H1 (cell line): ENCODE measurements around the gene SCN8A. TPM values are rescaled to one million over a fixed set of nuclear protein-coding genes. Genes with fewer than 3 reads are reported as not detected.
A peak's percentile ranks its signal among the peaks of the same experiment; 100 is the strongest.

Experiments used
- CTCF ChIA-PET: fragments of 300-600 bp; sonication (Branson Sonifier 250); formaldehyde crosslinking; loops from one replicate; lab custom pipeline; 2021; ENCODE audit not compliant: partially characterized antibody; lab: Charles Lee
- POLR2A ChIA-PET: fragments of 300-600 bp; sonication (Branson Sonifier 250); formaldehyde crosslinking; loops from one replicate; lab custom pipeline; 2021; ENCODE audit warnings: inconsistent platforms; ENCODE audit not compliant: partially characterized antibody; lab: Charles Lee
- DNase-seq, 2 experiments: peaks; one replicate each; pipeline versions ENCODE4 v3.0.0 to v3.0.0-alpha.2; 2010 to 2022; ENCODE audit warnings: low spot score in 2 of 2, low read depth in 1 of 2, mixed read lengths in 1 of 2
- FAIRE-seq: peaks from 2 replicates; lab custom pipeline; 2011; peaks lifted over from hg19 to GRCh38; lab: Jason Lieb, UNC
- H2AFZ ChIP-seq: 2 replicates; pipeline ENCODE4 v1.8.1; 2012; ENCODE audit warnings: low read length, inconsistent platforms
- H2AK5ac ChIP-seq: 2 replicates; pipeline ENCODE4 v1.6.1; 2013; ENCODE audit warnings: low read depth, low read length
- H2BK120ac ChIP-seq: replicated peaks from 2 replicates; pipeline ENCODE3; 2013; ENCODE audit warnings: low read depth, low read length, inconsistent platforms
- H2BK12ac ChIP-seq: 2 replicates; pipeline ENCODE4 v1.6.1; 2013; ENCODE audit warnings: low read depth, low read length
- H2BK15ac ChIP-seq: 2 replicates; pipeline ENCODE4 v1.6.1; 2013; ENCODE audit warnings: low read length
- H2BK20ac ChIP-seq: 2 replicates; pipeline ENCODE4 v1.6.1; 2013; ENCODE audit warnings: low read length
- H2BK5ac ChIP-seq: 2 replicates; pipeline ENCODE4 v1.6.1; 2013; ENCODE audit warnings: low read depth, low read length
- H3K14ac ChIP-seq: 2 replicates; pipeline ENCODE4 v1.6.1; 2013; ENCODE audit warnings: inconsistent platforms; ENCODE audit not compliant: insufficient read length
- H3K18ac ChIP-seq: 2 replicates; pipeline ENCODE4 v1.6.1; 2013; ENCODE audit warnings: low read length; ENCODE audit errors: extremely low read depth
- H3K23ac ChIP-seq: 2 replicates; pipeline ENCODE4 v1.6.1; 2013; ENCODE audit warnings: inconsistent platforms; ENCODE audit not compliant: insufficient read length
- H3K23me2 ChIP-seq: 2 replicates; pipeline ENCODE4 v1.6.1; 2013; ENCODE audit warnings: low read depth, low read length
- H3K27ac ChIP-seq: 2 replicates; pipeline ENCODE4 v1.6.1; 2011; ENCODE audit warnings: low read depth, low read length, inconsistent platforms
- H3K27me3 ChIP-seq, 4 experiments: replicated peaks in 1 of 4; 1 replicate in 1 of 4; 2 replicates in 3 of 4; pipeline versions ENCODE4 v1.6.1 to v1.8.1; 2011 to 2013; ENCODE audit warnings: low read length in 3 of 4, mild to moderate bottlenecking in 3 of 4, inconsistent platforms in 2 of 4, mixed read lengths in 2 of 4, moderate library complexity in 1 of 4; ENCODE audit not compliant: control insufficient read depth in 3 of 4, insufficient read depth in 3 of 4; ENCODE audit errors: extremely low read depth in 1 of 4
- H3K36me3 ChIP-seq, 4 experiments: 2 replicates each; pipeline versions ENCODE4 v1.6.1 to v1.8.1; 2011 to 2013; ENCODE audit warnings: mild to moderate bottlenecking in 4 of 4, low read length in 3 of 4, moderate library complexity in 2 of 4, control low read depth in 1 of 4, inconsistent platforms in 1 of 4; ENCODE audit not compliant: insufficient read depth in 4 of 4, control insufficient read depth in 2 of 4
- H3K4ac ChIP-seq: replicated peaks from 2 replicates; pipeline ENCODE3; 2013; ENCODE audit warnings: low read length, low read depth, mixed read lengths, inconsistent platforms; ENCODE audit not compliant: insufficient read length
- H3K4me1 ChIP-seq, 4 experiments: replicated peaks in 1 of 4; 1 replicate in 1 of 4; 2 replicates in 3 of 4; pipeline versions ENCODE4 v1.6.1 to v1.8.1; 2011 to 2013; ENCODE audit warnings: low read length in 3 of 4, inconsistent platforms in 2 of 4, mixed read lengths in 1 of 4; ENCODE audit not compliant: insufficient read depth in 4 of 4, control insufficient read depth in 3 of 4
- H3K4me2 ChIP-seq, 2 experiments: 2 replicates each; pipeline versions ENCODE4 v1.6.1 to v1.8.1; 2011 to 2013; ENCODE audit warnings: low read depth in 2 of 2, low read length in 2 of 2, control low read depth in 1 of 2, inconsistent platforms in 1 of 2, mild to moderate bottlenecking in 1 of 2; ENCODE audit not compliant: insufficient read depth in 1 of 2
- H3K4me3 ChIP-seq, 4 experiments: fragments of 200-600, 300-600 bp in 1 of 4; sonication (generic), shearing (Covaris generic), sonication (Bioruptor Twin) in 1 of 4; 2 replicates each; pipeline versions ENCODE4 v1.5.1 to v1.8.1; 2011 to 2016; ENCODE audit warnings: low read length in 4 of 4, low read depth in 3 of 4, control low read depth in 2 of 4, inconsistent platforms in 2 of 4, mild to moderate bottlenecking in 2 of 4, mixed read lengths in 1 of 4, moderate library complexity in 1 of 4; ENCODE audit not compliant: insufficient read depth in 2 of 4; ENCODE audit errors: extremely low read depth in 1 of 4
- H3K56ac ChIP-seq: replicated peaks from 2 replicates; pipeline ENCODE3; 2013; ENCODE audit warnings: low read depth, mild to moderate bottlenecking, mixed read lengths, low read length, inconsistent platforms; ENCODE audit not compliant: insufficient read length
- H3K79me1 ChIP-seq: 2 replicates; pipeline ENCODE4 v1.6.1; 2013; ENCODE audit warnings: low read depth, low read length, control low read depth
- H3K79me2 ChIP-seq, 2 experiments: 2 replicates each; pipeline versions ENCODE4 v1.6.1 to v1.8.1; 2012 to 2013; ENCODE audit warnings: low read length in 2 of 2, mild to moderate bottlenecking in 2 of 2, inconsistent platforms in 1 of 2; ENCODE audit not compliant: insufficient read depth in 2 of 2, control insufficient read depth in 1 of 2
- H3K9ac ChIP-seq, 4 experiments: replicated peaks in 1 of 4; 1 replicate in 1 of 4; 2 replicates in 3 of 4; pipeline versions ENCODE4 v1.6.1 to v1.8.1; 2011 to 2013; ENCODE audit warnings: low read depth in 3 of 4, low read length in 3 of 4, control low read depth in 2 of 4, mild to moderate bottlenecking in 2 of 4, moderate library complexity in 2 of 4, inconsistent platforms in 1 of 4; ENCODE audit errors: extremely low read depth in 1 of 4
- H3K9me3 ChIP-seq, 2 experiments: 2 replicates each; pipeline versions ENCODE4 v1.6.1 to v1.8.1; 2012 to 2013; ENCODE audit warnings: mild to moderate bottlenecking in 2 of 2, moderate library complexity in 2 of 2, control low read depth in 1 of 2, inconsistent platforms in 1 of 2, low read depth in 1 of 2, low read length in 1 of 2, mixed read lengths in 1 of 2; ENCODE audit not compliant: insufficient read depth in 2 of 2
- H4K20me1 ChIP-seq, 2 experiments: replicated peaks in 1 of 2; 2 replicates each; pipeline versions ENCODE3 to v1.8.1; 2011 to 2013; ENCODE audit warnings: inconsistent platforms in 2 of 2, low read length in 2 of 2, mild to moderate bottlenecking in 1 of 2; ENCODE audit not compliant: insufficient read depth in 2 of 2, control insufficient read depth in 1 of 2
- H4K5ac ChIP-seq: 2 replicates; pipeline ENCODE4 v1.6.1; 2013; ENCODE audit warnings: low read length, low read depth, mixed read lengths, inconsistent platforms; ENCODE audit not compliant: insufficient read length
- H4K8ac ChIP-seq: 2 replicates; pipeline ENCODE4 v1.8.0; 2013; ENCODE audit warnings: mild to moderate bottlenecking, moderate library complexity, low read length, inconsistent platforms; ENCODE audit not compliant: insufficient read depth; ENCODE audit errors: extremely low read depth
- H4K91ac ChIP-seq: replicated peaks from 2 replicates; pipeline ENCODE3; 2013; ENCODE audit warnings: low read length, mixed read lengths, inconsistent platforms; ENCODE audit not compliant: insufficient read length
- CBX5 ChIP-seq: fragments of 300-800, 300-1000 bp; sonication (generic); IDR thresholded peaks from 2 replicates; pipeline ENCODE4 v1.7.1; 2016; ENCODE audit warnings: antibody characterized with exemption, low read length, low read depth
- CTBP2 ChIP-seq: IDR thresholded peaks from 2 replicates; pipeline ENCODE4 v1.7.0; 2011; ENCODE audit warnings: borderline replicate concordance, mild to moderate bottlenecking, moderate library complexity, mixed read lengths, low read length; ENCODE audit not compliant: insufficient read depth, insufficient read length
- EGR1 ChIP-seq: IDR thresholded peaks from 2 replicates; pipeline ENCODE4 v1.6.1; 2011; ENCODE audit warnings: low read depth, low read length, borderline replicate concordance
- EP300 ChIP-seq, 2 experiments: IDR thresholded peaks; 1 replicate in 1 of 2; 2 replicates in 1 of 2; pipeline ENCODE4 v1.6.1; 2011 to 2012; ENCODE audit warnings: low read depth in 2 of 2, low read length in 2 of 2, mild to moderate bottlenecking in 2 of 2, borderline replicate concordance in 1 of 2, inconsistent platforms in 1 of 2, moderate library complexity in 1 of 2
- EZH2 ChIP-seq: fragments of 200-600 bp; sonication (generic); IDR thresholded peaks from 2 replicates; pipeline ENCODE4 v1.7.1; 2012; ENCODE audit warnings: low read depth, mild to moderate bottlenecking, moderate library complexity, low read length, inconsistent platforms; ENCODE audit not compliant: severe bottlenecking
- FOSL1 ChIP-seq: IDR thresholded peaks from 2 replicates; pipeline ENCODE4 v1.6.1; 2011; ENCODE audit warnings: mild to moderate bottlenecking, low read depth, low read length, moderate library complexity; ENCODE audit not compliant: insufficient read depth
- HDAC2 ChIP-seq, 2 experiments: fragments of 300-600 bp in 1 of 2; sonication (generic) in 1 of 2; IDR thresholded peaks; 2 replicates each; pipeline ENCODE4 v1.6.1; 2011 to 2012; ENCODE audit warnings: low read depth in 2 of 2, low read length in 2 of 2, mild to moderate bottlenecking in 2 of 2, moderate library complexity in 2 of 2, borderline replicate concordance in 1 of 2, inconsistent platforms in 1 of 2
- KDM1A ChIP-seq: fragments of 200-600, 300-600 bp; sonication (generic); IDR thresholded peaks from 2 replicates; pipeline ENCODE4 v1.7.1; 2016; ENCODE audit warnings: mild to moderate bottlenecking, low read length, borderline replicate concordance
- NRF1 ChIP-seq: IDR thresholded peaks from 2 replicates; pipeline ENCODE4 v1.6.1; 2011; ENCODE audit warnings: mild to moderate bottlenecking, low read depth, low read length, improper control_type of control experiment
- RAD21 ChIP-seq, 2 experiments: IDR thresholded peaks in 1 of 2; conservative IDR thresholded peaks in 1 of 2; 2 replicates each; pipeline ENCODE4 v1.6.1; 2011; ENCODE audit warnings: low read depth in 2 of 2, low read length in 2 of 2, improper control_type of control experiment in 1 of 2, inconsistent platforms in 1 of 2, mild to moderate bottlenecking in 1 of 2, moderate library complexity in 1 of 2
- RBBP5 ChIP-seq: IDR thresholded peaks from 2 replicates; pipeline ENCODE4 v1.7.1; 2012; ENCODE audit warnings: low read depth, mild to moderate bottlenecking, inconsistent platforms, low read length, moderate library complexity, borderline replicate concordance
- SP2 ChIP-seq: IDR thresholded peaks from 2 replicates; pipeline ENCODE4 v1.6.1; 2012; ENCODE audit warnings: mild to moderate bottlenecking, low read length, inconsistent platforms
- WGBS, 2 experiments: shearing (Covaris generic) in 1 of 2; methylation state at CpG; one replicate each; pipeline versions ENCODE4 v1.1.6 to v1.1.7; 2013 to 2015; ENCODE audit warnings: low lambda C conversion rate in 2 of 2, mixed read lengths in 2 of 2, inconsistent platforms in 1 of 2, low coverage in 1 of 2, missing lambda C conversion rate in 1 of 2; ENCODE audit not compliant: insufficient replicate concordance in 2 of 2, insufficient coverage in 1 of 2, insufficient read length in 1 of 2; ENCODE audit errors: extremely low coverage in 1 of 2, missing lambda C conversion rate in 1 of 2; 5-methylcytosine and 5-hydroxymethylcytosine counted together
- polyA plus RNA-seq, 7 experiments: library from polyadenylated mRNA; depleted of rRNA in 3 of 7; stranded (reverse) in 5 of 7; unstranded in 2 of 7; fragments of >200 nt in 5 of 7; fragments of 200-250 nt in 2 of 7; gene quantifications; 1 replicate in 5 of 7; 2 replicates in 1 of 7; 4 replicates in 1 of 7; pipeline versions ENCODE4 v1.2.1 to v1.2.3, GENCODE V29; 2011 to 2013; ENCODE audit warnings: missing spikeins in 2 of 7, mixed read lengths in 2 of 7
- total RNA-seq: library from RNA; stranded (reverse); fragmentation: NEBNext Ultra II Directional; extraction: Animal tissue kit (Norgen Biotek cat#: 25700); gene quantifications from 2 replicates; pipeline ENCODE4 v1.2.1, GENCODE V29; 2021

Gene SCN8A
- total and polyA plus RNA-seq, 2 of the 8 experiments (the other 6 are each of a cell fraction or from before 2014, with no cell fraction given): 6.3 to 10.7 TPM

- H4K91ac ChIP-seq: no peak overlapping the region
- no peaks in the 10 kb centered on the region for H3K36me3 ChIP-seq
- no peak overlapping the region for H2BK5ac ChIP-seq
- peaks cover 8 to 15% of the 10 kb centered on the region in 2 experiments for H4K20me1 ChIP-seq
- H3K27me3 ChIP-seq: peaks cover 0 to 7% (median 3%) of the 10 kb centered on the region in 4 experiments; a peak in 2 of 7 replicates
- H3K9me3 ChIP-seq: no peaks in the 10 kb centered on the region
- ChIA-PET CTCF (interaction anchor here (0.7 to 1.9 kb wide), 9 partner anchors 10 to 297 kb away, joined by 3 to 6 read pairs (median 4); no protein-coding TSS in a partner anchor), POLR2A (interaction anchor here (0.6 to 1.5 kb wide), 4 partner anchors 46 to 227 kb away, joined by 3 to 7 read pairs (median 3); a partner anchor contains a TSS)
- H3K4me1 ChIP-seq: peaks cover 1 to 9% (median 4%) of the 10 kb centered on the region in 4 experiments; a peak in 5 of 7 replicates
- H3K27ac ChIP-seq: no peak overlapping the region
- H3K18ac ChIP-seq: no peak overlapping the region
- no peak for DNase-seq
- peak overlapping the region in 1 of 4 experiments; percentile 99; a peak in 2 of 8 replicates for H3K4me3 ChIP-seq
- H2BK15ac ChIP-seq: no peak overlapping the region
- H2AK5ac ChIP-seq: no peak overlapping the region
- no peak overlapping the region for H4K5ac ChIP-seq
- H2BK20ac ChIP-seq: no peak overlapping the region
- 79% methylated on average over 2 of the region's 2 CpGs; no CpG with 5 or more reads in 1 of the 2 experiments for WGBS, 2 experiments
- no peak overlapping the region for H3K9ac ChIP-seq
- H3K4ac ChIP-seq: no peak overlapping the region
- no peak overlapping the region for H3K23ac ChIP-seq
- H2AFZ ChIP-seq: no peak overlapping the region
- H3K14ac ChIP-seq: no peak overlapping the region
- no peak overlapping the region; the same call in 1 of the 2 replicates for H2BK12ac ChIP-seq
- H3K56ac ChIP-seq: no peak overlapping the region
- peak overlapping the region; percentile 85 to 86 for H3K4me2 ChIP-seq
- H3K79me2 ChIP-seq: peaks cover 0 to 60% of the 10 kb centered on the region in 2 experiments; a peak in 2 of 4 replicates
- FAIRE-seq: no peak
- peaks cover 10% of the 10 kb centered on the region for H3K23me2 ChIP-seq
- H3K79me1 ChIP-seq: peaks cover 13% of the 10 kb centered on the region; the same call in 1 of the 2 replicates
- no peak overlapping the region for H2BK120ac ChIP-seq
- H4K8ac ChIP-seq: no peak overlapping the region
- TF ChIP-seq RBBP5: no peak
- no peak for TF ChIP-seq HDAC2 (IDR thresholded peaks at IDR 0.05; ENCODE audit: borderline replicate concordance in 1 of 2, low read depth in 2 of 2, low read length in 2 of 2)
- no peak for TF ChIP-seq KDM1A
- TF ChIP-seq SP2: no peak
- TF ChIP-seq EGR1: no peak
- no peak for TF ChIP-seq NRF1
- no peak for TF ChIP-seq EP300 (IDR thresholded peaks at IDR 0.05; ENCODE audit: borderline replicate concordance in 1 of 2, low read depth in 2 of 2, low read length in 2 of 2)
- no peak for TF ChIP-seq EZH2
- no peak for TF ChIP-seq CTBP2
- no peak for TF ChIP-seq CBX5
- TF ChIP-seq FOSL1: no peak
- TF ChIP-seq RAD21 (IDR thresholded peaks at IDR 0.05 in 1 of 2, conservative IDR thresholded peaks at IDR 0.05 in 1 of 2; ENCODE audit: low read depth in 2 of 2, low read length in 2 of 2): no peak
Measured at GRCh38 chr12:51593021-51593420, 2.0 kb downstream of the SCN8A start.
